ENCODE measurements around the gene WNK1.
"Not testable (repeated sequence)": the region's sequence is repeated elsewhere in the genome, so short reads cannot be mapped to it uniquely, and the experiment has no call there.

The WNK1 gene

GRCh38 chr12:751999-752694 is at the start of gene WNK1:
WNK1 (plus strand) TSS chr12:752579; CDS start chr12:753566, 987 bp downstream.
- DNase-seq (ENCODE audit: low spot score), result peak; percentile 99

DNA sequence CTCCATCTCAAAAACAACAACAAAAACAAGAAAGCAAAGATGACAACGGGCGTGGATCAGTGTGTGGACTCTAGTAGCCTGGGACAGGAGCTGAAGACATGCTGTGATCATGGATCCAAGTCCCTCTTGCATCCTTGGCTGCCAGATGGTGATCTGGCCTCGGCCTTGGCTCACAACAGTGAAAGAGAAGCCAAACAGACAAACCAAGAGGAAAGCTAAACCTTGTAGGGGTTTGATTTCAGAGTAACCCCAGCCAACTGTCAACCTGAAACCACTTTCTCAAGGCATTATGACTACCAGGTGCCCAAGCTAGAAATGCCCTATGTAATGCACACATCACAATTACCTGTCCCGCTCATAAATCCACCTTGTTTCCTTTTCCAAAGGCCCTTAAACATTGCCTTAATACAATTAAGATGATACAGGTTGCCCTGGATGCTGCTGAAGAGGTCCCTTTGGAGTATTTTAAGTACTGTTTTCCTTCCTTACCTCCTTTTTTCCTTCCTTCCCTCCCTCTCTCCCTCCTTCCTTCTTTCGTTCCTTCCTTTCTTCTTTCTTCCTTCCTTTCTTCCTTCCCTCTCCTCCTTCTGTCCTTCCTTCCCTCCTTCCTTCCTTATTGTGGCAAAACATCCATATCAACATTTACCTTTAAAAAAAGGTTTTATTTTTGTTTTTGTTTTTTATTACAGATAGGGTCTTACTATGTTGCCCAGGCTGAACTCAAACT is 47.7 kb upstream of the WNK1 start:
- DNase-seq (ENCODE audit: low spot score), result no peak

- not testable (repeated sequence) for DNase-seq (ENCODE audit: low spot score)
Measured at GRCh38 chr12:708084-708483, 44.3 kb upstream of the WNK1 start.

DNA sequence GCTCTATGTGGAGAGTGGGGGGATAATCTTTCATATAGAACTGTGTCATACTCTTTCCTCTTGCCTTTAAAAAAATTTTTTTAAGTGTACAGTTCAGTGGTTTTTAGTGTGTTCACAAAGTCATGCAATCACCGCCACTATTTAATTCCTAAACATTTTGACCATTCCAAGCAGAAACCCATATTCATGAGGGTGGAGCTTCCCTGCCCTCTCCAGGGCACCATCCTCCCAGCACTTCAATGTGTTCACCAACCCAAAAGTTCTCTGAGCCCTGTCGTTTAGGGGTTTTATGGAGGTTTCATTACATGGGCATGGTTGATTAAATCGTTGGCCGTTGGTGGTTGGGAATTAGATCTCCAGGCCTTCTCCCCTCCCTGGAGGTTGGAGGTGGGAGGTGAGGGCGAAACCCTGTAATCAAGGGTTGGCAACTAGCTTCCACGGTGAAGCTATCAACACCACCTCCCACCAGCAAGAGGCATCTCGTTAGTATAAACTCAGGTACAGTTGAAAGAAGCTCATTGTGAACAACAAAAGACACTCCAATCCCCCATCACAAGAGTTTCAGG is 42.8 kb upstream of the WNK1 start:
- no peak for DNase-seq (ENCODE audit: low spot score)

DNA sequence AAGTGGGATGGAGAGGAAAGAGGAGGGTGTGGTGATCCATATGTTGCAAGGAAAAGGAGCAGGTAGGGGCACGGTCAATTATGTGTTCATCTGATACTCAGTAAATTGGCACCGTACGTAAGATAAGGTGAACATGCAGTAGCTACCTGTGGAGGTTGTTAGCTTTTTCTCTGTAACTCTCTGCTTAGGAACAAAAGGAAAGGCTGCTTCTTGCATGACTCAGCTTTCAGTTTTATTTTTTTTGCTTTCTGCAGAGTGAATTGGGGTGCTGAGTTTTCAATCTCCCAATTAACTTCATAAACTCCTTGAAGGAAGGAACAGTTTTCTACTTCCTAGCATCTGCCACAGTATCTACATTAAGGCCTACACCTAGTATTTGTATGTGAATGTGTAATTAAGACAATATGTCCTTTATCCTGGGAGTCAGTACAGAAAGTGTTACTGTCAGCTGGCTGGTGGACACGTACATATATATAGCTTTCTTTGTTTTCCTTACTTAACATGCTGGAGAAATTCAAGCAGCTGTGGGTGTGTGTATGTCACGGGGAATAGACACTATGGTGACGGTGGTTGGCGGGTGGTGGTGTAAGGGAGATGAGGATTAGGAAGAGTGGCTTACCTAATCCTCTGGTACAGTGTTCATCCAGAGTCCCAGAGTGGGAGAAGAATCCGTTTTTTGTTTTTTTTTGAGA is 40.1 kb upstream of the WNK1 start:
- DNase-seq (ENCODE audit: low spot score), result no peak

- peak; percentile 28 for DNase-seq (ENCODE audit: low spot score)
Measured at GRCh38 chr12:713281-713875, 39.0 kb upstream of the WNK1 start.

DNA sequence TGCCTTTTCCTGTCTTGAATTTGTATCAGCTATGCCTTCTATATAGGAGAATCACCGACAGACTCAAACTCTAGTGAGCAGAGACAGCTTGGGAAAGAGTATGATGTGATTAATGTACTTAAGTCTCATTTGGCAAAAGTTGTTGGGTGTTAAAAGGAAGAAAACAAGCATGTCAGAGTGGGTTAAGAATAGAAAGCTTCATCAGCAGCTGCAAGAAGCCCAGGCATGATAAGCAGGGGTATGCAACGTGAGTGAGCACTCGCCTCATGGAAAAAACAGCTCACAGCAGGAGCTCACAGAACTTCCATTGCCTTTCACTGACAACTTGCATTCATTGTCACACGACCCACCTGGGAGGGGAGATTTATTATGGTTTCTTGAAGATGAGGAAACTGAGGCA is 35.9 kb upstream of the WNK1 start:
- DNase-seq (ENCODE audit: low spot score), result no peak

- no peak for DNase-seq (ENCODE audit: low spot score)
Measured at GRCh38 chr12:718756-719102, 33.6 kb upstream of the WNK1 start.

DNA sequence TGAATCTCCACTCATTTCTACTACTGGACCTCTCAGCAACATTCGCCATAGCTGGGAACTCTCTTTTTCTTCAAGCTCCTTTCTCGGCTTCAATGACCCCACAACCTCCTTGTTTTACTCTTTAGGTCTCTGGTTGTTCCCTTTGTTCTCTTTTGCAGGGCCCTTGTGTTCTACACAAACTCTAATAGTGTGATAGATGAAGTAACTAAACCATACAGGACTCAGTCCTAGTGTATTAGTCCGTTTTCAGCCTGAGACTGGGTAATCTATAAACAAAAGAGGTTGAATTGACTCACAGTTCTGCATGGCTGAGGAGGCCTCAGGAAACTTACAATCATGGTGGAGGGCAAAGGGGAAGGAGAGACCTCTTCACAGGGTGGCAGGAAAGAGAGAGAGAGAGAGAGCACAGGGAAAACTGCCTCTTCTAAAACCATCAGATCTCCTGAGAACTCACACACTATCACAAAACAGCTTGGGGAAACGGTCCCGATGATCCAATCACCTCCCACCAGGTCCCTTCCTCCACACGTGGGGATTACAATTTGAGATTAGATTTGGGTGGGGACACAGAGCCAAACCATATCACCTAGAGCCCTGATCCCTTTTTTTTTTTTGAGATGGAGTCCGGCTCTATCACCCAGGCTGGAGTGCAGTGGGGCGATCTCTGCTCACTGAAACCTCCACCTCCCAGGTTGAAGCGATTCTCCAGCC is 32.0 kb upstream of the WNK1 start:
- no peak for DNase-seq (ENCODE audit: low spot score)

DNA sequence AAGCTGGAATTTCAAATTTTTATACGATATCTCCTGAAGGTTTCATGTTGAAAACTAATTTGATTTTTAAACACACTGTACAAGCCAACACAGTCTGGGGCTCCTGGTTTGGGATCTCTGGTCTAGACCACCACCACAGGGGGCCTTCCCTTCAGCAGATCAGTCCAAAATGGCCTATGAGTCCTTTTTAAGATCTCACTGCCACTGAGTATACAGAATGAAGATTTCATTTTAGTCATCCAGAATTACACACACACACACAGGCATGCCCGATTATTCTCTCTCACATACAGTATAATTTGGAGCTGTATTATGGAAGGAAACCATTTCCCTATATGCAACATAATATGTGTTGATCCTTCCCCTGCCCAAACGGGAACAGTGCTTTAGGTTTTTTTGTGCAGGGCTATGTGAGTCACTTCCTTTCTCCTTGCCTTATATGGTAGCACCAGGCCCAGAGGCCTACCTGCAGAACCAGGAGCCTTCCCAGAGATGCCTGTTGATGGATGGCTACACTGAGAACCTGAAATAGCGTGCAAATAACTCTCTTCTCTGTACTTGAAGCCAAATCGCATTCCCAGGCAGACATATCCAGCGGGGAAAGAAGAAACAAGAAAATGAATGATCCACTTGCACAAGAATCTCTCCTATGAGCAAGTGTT is 28.1 kb upstream of the WNK1 start:
- DNase-seq (ENCODE audit: low spot score), result peak; percentile 41

GRCh38 chr12:725076-725475 is 27.3 kb upstream of the WNK1 start:
- no peak for DNase-seq (ENCODE audit: low spot score)

DNA sequence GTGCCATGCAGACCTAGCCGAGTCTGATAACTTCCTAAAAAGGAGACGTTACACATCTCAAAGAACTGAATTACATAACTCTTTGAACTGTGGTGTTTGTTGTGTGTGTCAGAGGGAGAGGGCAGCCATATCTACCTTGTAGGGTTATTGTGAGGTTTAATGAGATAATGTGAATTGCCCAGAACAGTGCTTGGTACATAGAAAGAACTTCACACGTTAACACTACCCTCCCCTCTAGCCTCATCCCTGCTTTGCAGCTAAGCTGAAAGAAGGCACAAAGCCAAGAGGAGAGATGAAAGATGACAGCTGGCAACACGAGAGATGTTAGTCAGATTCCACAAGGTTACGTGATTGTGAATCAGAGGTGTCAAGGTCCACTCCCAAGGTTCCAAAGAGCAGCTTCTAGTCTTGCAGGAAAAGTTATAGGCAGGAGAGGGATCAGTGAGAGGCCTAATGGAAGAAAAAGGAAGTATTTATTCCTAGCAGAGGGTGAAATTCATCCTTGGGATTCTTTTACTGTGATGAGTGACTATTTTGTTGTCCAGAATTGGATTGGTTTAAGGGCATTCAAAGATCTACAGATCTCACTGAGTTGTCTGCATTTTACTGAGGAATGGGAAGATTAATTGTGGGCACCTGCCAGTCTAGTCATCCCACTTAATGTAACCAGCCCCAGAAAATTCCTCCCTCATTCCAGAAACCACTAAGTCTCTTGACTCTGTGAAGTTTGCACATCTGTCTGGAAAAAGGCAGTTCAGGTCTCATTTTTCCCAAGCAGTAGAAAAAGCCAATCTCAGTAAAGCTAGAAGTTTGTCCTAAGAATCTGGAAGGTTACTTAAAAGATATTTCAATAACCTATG is 25.9 kb upstream of the WNK1 start:
- DNase-seq (ENCODE audit: low spot score), result peak; percentile 93

GRCh38 chr12:727321-727720 is 25.1 kb upstream of the WNK1 start:
- peak; percentile 89 for DNase-seq (ENCODE audit: low spot score)

GRCh38 chr12:728781-729180 is 23.6 kb upstream of the WNK1 start:
- no peak for DNase-seq (ENCODE audit: low spot score)

DNA sequence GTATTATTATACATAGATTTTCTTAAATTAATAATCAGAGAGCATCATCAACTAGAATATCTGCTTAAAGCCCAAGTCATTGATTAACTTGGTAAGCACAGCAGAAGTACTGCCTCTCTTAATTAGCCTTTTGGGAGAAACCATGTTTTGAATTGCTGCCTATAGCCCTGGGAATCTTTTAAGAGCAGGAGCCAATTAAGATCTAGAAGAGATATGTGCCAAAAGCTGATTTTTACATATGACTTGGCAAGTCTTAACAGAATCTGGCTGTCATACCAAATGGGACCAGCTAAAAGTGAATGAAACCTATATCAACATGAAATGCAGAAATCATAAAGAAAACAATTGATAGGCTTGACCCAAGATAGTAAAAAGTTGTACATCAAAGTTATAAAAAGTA is 23.2 kb upstream of the WNK1 start:
- DNase-seq (ENCODE audit: low spot score), result no peak

DNA sequence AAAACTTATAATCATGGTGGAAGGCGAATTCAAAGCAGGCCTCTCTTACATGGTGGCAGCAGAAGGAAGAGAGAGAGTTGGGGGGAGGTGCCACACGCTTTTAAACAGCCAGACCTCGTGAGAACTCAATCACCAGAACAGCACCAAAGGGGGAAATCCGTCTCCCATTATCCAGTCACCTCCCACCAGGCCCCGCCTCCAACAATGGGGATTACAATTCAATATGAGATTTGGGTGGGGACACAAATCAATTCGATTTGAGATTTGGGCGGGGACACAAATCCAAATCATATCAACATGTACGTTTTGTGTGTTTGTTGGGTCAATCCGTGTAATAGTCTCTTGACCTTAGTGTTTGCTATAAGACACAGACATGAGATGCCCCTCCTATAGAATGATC is 21.8 kb upstream of the WNK1 start:
- DNase-seq (ENCODE audit: low spot score), result no peak

- DNase-seq (ENCODE audit: low spot score), result no peak
Measured at GRCh38 chr12:737122-737739, 15.1 kb upstream of the WNK1 start.

DNA sequence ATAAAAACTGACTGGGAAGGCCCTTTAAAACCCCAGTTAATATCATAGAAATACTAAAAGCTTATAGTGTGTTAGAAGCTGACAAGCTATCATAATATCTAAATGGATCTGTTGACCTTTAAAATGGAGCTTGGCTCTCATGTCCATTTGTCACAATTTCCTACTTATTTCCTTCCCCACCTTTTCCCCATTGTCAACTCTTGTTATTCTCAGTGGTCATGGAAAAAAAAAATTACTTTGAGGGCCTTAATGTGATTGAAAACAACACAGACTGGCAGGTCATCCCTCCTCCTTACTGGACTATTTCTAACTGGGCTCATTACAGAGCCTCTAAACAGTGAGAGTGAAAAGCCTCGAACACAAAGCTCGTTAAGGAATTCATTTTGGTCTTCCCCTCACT is 13.7 kb upstream of the WNK1 start:
- no peak for DNase-seq (ENCODE audit: low spot score)

- no peak for DNase-seq (ENCODE audit: low spot score)
Measured at GRCh38 chr12:739349-739748, 13.0 kb upstream of the WNK1 start.

DNA sequence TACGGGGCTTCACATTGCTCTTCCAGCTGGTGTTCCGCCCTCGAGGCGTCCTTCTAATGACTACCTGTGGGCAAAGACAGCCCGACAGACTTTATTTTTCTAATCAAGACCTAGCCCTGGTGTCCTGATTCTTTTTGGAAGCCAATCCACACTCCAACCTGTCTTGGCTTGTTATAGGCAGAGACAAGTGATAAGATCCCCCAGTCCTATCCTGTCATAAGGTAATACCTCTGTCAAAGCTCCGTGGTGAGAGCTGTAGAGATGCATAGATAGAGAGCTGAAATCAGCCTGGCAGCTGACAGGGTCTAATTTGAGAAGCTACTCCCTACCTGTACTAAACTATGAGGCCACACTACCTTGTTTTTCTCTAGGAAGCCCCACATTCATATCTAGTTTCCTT is 11.5 kb upstream of the WNK1 start:
- no peak for DNase-seq (ENCODE audit: low spot score)
